HG02588 (cell line): Measurements from ENCODE around the gene WFIKKN1.

Experiments used
- ATAC-seq: cut with Tn5 transposase; IDR thresholded peaks from one replicate; pipeline ENCODE4 v1.9.1; 2021; ENCODE audit warnings: mild to moderate bottlenecking, moderate library complexity; ENCODE audit not compliant: unreplicated experiment

The WFIKKN1 gene

DNA sequence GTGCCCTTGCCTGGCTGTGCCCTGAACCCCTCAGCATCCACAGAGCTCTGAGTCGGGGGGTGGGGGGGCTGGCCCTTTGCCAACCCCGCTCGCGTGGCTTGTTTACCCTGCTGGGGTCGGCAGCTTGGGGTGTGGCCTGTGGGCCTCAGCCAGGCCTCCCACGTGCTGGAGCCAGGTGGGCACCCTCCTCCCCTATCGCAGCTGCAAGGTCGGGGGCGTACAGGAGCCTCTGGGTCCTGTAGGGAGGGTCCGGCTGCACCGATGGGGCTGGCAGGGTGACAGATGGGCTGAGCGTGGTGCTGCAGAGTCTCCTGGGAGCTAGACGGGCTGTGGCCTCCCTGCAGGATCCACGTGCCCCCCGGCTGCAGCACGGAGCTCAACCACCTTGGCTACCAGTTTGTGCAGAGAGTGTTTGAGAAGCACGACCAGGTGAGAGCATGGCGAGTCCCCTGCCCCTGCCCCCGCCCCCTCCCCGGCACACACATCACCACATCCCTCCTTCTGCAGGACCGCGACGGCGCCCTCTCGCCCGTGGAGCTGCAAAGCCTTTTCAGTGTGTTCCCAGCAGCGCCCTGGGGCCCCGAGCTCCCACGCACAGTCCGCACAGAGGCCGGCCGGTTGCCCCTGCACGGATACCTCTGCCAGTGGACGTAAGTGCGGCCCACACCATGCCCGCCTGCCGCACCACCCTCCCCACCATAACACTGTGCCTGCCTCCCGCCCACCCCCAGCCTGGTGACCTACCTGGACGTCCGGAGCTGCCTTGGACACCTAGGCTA lies 40.8 kb downstream of the WFIKKN1 start:
- no peak for ATAC-seq

- ATAC-seq: no peak
Measured at GRCh38 chr16:672371-672770, 41.6 kb downstream of the WFIKKN1 start.

DNA sequence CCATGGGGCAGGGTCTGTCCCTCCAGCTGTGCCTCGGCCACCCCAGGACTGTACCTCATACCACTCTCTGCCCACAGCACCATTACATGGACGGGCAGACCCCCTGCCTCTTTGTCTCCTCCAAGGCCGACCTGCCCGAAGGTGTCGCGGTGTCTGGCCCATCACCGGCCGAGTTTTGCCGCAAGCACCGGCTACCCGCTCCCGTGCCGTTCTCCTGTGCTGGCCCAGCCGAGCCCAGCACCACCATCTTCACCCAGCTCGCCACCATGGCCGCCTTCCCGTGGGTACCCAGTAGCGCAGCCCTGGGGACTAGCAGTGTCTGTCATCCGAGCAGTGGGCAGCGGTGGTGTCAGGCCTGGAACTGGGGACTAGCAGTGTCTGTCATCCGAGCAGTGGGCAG lies 42.1 kb downstream of the WFIKKN1 start:
- ATAC-seq: no peak

GRCh38 chr16:673399-673991 lies 42.7 kb downstream of the WFIKKN1 start:
- no peak for ATAC-seq

DNA sequence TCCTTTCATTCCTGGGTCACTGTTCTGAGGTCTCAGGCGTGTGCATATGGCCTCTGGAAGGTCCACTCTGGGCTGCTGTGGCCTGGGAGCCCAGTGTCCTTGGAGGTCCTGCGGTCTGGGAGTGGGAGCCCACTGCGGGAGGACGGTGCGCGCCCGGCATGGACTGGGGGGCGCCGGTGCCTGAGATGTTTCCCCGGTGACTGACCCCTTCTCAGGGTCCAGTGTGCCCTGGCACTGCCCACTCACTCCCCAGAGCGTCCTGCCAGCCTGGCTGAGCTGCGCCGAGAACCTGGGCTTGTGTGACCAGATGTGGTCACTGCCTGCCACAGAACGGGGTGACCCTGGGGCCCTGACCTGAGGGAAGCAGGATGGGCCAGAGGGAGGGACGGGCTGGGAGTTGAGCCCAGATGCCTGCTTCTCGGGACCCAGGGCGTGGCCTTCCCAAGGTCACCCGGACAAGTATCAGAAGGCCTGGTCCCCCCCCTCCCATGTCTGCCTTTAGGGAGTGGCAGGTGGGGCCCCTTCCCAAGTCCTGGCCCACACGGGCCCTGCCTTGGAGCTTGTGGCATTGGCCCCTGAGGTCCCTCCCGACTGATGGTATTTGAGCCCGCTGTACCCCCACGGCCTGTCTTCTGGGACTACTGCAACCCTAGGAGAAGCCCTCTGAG lies 43.6 kb downstream of the WFIKKN1 start:
- no peak for ATAC-seq

DNA sequence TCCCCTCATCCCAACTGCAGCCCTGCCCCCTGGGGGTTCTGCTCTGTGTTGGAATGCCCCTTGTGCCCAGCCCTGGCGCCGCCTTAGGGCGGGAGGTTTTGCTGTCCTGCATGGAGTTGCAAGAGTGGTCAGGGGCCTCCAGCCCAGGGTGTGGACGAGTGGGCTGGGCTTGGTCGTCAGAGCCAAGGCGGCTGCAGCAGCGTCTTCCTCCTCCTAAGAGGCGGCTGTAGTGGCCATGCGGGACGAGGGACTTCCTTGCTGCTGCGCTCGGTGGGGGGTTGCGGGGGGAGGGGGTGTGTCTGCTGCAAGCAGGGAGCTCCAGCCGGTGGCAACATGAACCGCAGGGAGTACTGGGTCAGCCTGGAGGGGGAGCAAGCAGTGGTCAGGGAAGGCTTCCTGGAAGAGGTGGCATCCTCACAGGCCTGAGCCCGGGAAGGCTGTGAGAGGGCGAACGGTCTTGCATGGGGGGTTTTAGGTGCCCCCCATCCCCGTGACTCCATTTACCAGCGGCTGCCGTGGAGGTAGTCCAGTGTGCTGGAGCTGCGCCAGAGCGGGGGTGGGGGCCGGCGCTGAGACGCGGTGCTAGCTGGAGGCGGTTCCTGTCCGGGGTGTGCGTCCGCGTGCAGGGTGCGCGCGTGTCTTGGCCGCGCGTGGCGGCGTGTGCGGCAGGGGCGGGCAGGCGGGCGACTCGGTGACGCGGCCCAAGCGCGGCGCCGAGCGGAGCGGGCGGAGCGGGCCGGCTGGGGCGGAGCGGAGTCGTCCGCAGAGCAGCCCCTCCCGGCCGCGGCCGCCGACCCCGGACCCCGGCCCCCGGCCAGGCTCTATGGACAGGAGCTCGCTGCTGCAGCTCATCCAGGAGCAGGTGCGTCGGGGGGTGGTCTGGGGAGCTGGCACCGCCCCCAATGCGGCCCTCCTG lies 44.4 kb downstream of the WFIKKN1 start, which contains the start of gene RHBDL1:
Gene RHBDL1 (plus strand): TSS at position 704 of the 916 bp plus-strand sequence. CDS start 120 bp downstream, at position 824.
- ATAC-seq: no peak

DNA sequence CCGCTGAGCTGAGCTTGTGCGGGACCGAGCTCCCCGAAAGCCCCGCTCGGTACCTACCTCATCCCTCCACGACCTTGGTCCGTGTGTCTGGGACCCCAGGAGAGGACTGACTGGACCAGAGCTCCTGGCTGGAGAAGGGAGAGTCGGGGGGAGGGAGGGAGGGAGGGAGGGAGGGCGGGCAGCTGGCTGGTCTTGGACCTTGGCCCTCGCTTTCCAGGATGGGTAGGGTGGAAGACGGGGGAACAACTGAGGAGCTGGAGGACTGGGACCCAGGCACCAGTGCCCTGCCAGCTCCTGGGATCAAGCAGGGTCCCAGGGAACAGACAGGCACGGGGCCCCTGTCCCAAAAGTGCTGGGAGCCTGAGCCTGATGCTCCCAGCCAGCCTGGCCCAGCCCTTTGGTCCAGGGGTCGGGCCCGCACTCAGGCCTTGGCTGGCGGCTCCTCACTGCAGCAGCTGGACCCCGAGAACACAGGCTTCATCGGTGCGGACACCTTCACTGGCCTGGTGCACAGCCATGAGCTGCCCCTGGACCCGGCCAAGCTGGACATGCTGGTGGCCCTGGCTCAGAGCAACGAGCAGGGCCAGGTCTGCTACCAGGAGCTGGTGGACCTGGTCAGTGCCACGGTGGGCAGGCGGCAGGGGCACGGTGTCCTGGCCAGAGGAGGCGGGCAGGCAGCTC lies 45.2 kb downstream of the WFIKKN1 start:
- no peak for ATAC-seq

GRCh38 chr16:676565-676902 lies 45.7 kb downstream of the WFIKKN1 start:
- ATAC-seq: no peak

DNA sequence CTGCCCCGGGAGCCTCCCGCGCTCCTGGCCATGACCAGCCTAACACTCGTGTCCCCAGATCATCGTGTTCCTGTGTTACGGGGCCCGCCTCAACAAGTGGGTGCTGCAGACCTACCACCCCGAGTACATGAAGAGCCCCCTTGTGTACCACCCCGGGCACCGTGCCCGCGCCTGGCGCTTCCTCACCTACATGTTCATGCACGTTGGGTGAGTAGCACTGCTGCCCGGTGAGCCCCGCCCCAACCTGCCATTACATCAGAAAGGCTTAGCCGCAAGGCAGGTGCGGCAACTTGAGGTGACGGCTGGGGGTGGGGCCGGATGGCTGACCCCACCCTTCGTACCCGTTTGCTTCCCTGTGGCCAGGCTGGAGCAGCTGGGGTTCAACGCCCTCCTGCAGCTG lies 46.1 kb downstream of the WFIKKN1 start:
- no peak for ATAC-seq

GRCh38 chr16:677316-678190 lies 46.8 kb downstream of the WFIKKN1 start:
- no peak for ATAC-seq

DNA sequence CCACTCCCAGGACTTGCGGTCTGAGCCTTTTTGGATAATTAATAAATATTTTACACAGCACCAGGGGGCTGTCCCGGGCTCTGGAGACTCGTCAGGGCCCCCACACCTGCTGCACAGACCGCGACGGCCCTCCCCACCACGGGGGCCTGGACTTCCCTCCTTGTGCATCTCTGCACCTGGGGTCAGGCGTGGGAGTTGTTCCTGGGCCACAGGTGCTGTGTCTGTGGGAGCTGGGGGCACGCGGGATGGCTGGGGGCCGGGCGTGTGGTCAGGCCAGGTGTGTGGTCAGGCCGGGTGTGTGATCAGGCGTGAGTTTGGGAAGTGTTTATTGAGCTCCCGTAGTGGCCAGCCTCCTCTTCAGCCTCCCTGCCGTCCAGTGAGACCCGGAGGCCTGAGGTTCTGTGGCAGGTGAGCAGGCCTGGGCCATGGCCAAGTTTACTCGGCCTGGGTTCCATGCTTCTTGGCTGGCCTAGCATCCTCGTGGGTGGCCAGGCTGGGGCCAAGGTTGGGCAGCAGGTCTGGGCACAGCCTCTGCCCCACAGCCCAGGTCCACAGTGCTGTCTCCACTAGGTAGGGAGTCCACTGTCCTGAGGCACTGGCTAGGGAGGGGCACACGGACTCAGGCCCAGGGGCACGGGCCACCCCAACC lies 47.5 kb downstream of the WFIKKN1 start:
- no peak for ATAC-seq

GRCh38 chr16:678858-679813 lies 48.4 kb downstream of the WFIKKN1 start:
- ATAC-seq: no peak

GRCh38 chr16:679814-680624 lies 49.2 kb downstream of the WFIKKN1 start, which contains the start of gene STUB1:
Gene STUB1, plus strand, starts transcription at chr16:680410. Its CDS starts 116 bp downstream, at chr16:680526.
- peak; percentile 33 for ATAC-seq

DNA sequence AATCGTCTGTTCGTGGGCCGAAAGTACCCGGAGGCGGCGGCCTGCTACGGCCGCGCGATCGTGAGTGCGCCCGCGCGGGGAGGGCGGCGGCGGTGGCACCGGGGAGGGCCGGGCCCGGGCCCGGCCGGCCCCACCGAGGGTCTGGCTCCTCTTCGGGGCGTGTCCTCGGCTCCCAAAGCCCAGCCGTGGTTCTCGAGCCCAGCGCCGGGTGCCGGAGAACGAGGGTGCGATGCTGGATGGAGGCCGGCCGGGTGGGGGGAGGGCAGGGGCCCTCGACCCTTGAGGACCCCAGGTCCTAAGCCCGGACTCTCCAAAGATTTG lies 49.8 kb downstream of the WFIKKN1 start:
- peak; percentile 2 for ATAC-seq

- no peak for ATAC-seq
Measured at GRCh38 chr16:680967-681745, 50.4 kb downstream of the WFIKKN1 start.

DNA sequence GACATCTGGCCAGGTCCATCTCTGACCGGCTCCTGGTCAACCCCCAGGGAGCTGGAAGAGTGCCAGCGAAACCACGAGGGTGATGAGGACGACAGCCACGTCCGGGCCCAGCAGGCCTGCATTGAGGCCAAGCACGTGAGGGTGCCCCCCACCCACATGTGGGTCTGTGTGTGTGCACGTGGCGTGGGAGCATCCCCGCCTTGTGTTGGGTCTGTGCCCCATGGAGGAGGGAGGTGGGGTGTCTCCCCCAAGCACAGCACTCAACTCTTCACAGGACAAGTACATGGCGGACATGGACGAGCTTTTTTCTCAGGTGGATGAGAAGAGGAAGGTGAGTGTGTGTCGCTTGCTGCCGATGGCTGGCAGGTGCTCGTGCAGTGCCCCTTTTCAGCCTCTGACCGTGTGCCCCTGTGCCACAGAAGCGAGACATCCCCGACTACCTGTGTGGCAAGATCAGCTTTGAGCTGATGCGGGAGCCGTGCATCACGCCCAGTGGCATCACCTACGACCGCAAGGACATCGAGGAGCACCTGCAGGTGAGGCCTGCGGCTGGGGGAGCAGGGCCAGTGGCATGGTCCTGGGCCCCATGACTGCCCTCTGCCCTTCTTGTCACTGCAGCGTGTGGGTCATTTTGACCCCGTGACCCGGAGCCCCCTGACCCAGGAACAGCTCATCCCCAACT lies 51.1 kb downstream of the WFIKKN1 start:
- ATAC-seq: no peak
